ENCODE data around the gene ARHGAP22. TPM values are rescaled to one million over a fixed set of nuclear protein-coding genes. Genes with fewer than 3 reads are reported as not detected.
A peak's percentile ranks its signal among the peaks of the same experiment; 100 is the strongest.
"Not testable (repeated sequence)": the region's sequence is repeated elsewhere in the genome, so short reads cannot be mapped to it uniquely, and the experiment has no call there.

The ARHGAP22 gene
- total RNA-seq, 1 experiment from 2014 or later, result 255 TPM

DNA sequence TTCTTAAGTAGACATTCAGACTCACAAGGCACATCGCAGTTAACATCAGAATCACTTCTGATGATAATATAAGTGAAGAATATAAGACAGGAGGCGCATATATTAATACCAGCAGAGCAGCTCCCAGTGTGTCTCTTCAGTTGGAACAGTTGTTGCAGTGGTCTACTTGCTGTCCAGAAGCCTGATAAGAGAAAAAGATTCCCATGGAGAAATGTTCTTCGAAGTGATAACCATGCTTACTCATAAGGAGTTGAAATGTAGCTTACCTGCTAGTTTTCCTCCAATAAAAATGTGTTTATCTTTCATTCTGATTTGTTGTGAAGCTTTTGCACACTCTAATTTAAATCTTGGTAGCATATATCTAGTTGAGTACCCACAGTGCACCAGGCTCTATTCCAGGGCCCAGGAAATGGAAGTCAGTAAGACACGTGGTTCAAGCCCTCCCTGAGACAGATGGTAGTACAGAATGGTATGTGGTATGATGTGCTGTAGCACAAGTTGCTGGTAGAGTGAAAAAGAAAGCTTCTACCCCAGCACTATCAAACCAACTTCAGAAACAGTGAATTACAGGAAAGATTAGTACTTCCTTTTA, 174.4 kb downstream of the ARHGAP22 start:
- no peak for DNase-seq (ENCODE audit: low read depth)

- DNase-seq (ENCODE audit: low read depth), result no peak
Observed at GRCh38 chr10:48429309-48429708, 175.6 kb downstream of the ARHGAP22 start.

- DNase-seq (ENCODE audit: low read depth), result no peak
Observed at GRCh38 chr10:48428896-48429295, 176.0 kb downstream of the ARHGAP22 start.

GRCh38 chr10:48423884-48424283, 181.0 kb downstream of the ARHGAP22 start:
- DNase-seq (ENCODE audit: low read depth), result no peak

- not testable (repeated sequence) for DNase-seq (ENCODE audit: low read depth)
Observed at GRCh38 chr10:48421862-48422261, 183.0 kb downstream of the ARHGAP22 start.

- DNase-seq (ENCODE audit: low read depth), result no peak
Observed at GRCh38 chr10:48419714-48420113, 185.2 kb downstream of the ARHGAP22 start.

- DNase-seq (ENCODE audit: low read depth), result no peak
Observed at GRCh38 chr10:48418189-48418788, 186.6 kb downstream of the ARHGAP22 start.

DNA sequence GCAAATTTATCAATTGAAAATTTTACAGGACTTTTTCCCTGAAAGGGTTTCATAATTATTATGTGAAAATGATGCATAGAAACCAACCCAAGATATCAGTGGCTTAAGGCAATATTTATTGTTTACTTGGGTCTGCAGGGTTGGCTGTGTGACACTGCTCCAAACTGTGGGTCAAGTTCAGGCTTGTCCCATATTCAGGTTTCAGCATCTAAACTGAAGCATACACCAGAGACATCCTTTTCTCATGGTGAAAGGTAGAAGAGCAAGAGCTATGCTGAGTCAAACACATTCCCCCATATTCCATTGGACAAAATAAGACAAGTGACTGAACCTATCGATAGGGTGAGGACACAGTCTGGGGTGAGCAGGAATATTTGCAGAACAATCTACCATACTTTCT, 187.5 kb downstream of the ARHGAP22 start:
- no peak for DNase-seq (ENCODE audit: low read depth)

GRCh38 chr10:48416584-48417232, 188.2 kb downstream of the ARHGAP22 start:
- no peak for DNase-seq (ENCODE audit: low read depth)

DNA sequence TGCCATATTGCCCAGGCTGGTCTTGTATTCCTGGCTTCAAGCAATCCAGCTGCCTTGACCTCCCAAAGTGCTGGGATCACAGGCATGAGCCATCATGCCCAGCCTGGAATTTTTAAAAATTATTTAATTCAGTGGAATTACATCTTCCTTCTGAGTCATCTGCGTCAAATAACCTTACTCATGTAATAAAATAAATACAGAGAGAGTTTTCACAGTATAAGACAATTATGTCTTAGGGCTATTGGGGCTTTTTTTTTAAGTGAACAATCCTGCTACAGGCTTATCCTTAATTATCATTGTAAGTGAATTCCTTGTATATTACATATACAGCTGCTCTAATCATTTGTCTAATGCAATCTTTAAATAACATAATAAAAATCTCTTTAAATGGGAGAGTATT, 190.1 kb downstream of the ARHGAP22 start:
- peak; percentile 50 for DNase-seq (ENCODE audit: low read depth)

- no peak for DNase-seq (ENCODE audit: low read depth)
Observed at GRCh38 chr10:48414160-48414559, 190.7 kb downstream of the ARHGAP22 start.

- DNase-seq (ENCODE audit: low read depth), result no peak
Observed at GRCh38 chr10:48412933-48413332, 191.9 kb downstream of the ARHGAP22 start.

GRCh38 chr10:48412081-48412480, 192.8 kb downstream of the ARHGAP22 start:
- no peak for DNase-seq (ENCODE audit: low read depth)

GRCh38 chr10:48411510-48411909, 193.4 kb downstream of the ARHGAP22 start:
- DNase-seq (ENCODE audit: low read depth), result no peak

- DNase-seq (ENCODE audit: low read depth), result no peak
Observed at GRCh38 chr10:48410503-48410902, 194.4 kb downstream of the ARHGAP22 start.

DNA sequence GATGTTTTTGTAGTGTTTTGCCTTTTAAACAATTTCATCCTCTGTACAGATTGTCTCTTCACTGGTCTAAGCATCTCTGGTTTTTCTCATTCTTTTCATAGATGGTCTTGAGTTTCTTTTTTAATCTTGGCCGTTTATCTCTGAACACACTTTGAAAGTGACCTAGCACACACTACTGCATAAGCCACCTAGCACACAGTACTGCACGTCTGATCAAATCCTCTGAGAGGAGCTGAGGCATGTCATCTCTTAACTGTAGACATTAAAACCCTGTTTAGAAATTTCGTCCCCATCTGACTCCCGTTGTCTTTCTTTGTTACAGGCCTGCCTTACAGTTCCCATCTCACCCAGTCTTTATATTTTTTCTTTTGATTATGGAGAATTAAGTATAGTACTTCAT, 198.2 kb downstream of the ARHGAP22 start:
- DNase-seq (ENCODE audit: low read depth), result no peak

- DNase-seq (ENCODE audit: low read depth), result peak; percentile 73
Observed at GRCh38 chr10:48406204-48406603, 198.7 kb downstream of the ARHGAP22 start.

- DNase-seq (ENCODE audit: low read depth), result no peak
Observed at GRCh38 chr10:48404646-48405045, 200.2 kb downstream of the ARHGAP22 start.

DNA sequence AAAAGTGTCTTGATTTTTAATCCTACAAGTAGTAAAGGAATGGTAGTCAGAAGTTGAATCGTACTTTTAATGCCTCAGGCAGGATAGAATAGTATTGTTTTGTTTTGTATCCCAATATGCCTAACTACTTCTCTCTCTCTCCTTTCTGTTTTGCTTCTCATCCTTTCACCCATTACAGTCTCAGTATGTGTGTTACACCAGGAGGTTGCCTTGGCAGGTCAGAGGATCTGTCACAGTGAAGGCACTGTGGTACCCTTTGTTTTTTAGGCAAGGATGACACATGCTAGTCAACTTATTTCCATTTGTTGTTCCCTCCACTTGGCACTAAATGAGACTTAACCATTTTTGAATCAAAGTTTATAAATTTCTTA, 204.0 kb downstream of the ARHGAP22 start:
- no peak for DNase-seq (ENCODE audit: low read depth)

GRCh38 chr10:48400129-48400849, 204.6 kb downstream of the ARHGAP22 start:
- DNase-seq (ENCODE audit: low read depth), result peak; percentile 20

- DNase-seq (ENCODE audit: low read depth), result no peak
Observed at GRCh38 chr10:48399551-48399950, 205.3 kb downstream of the ARHGAP22 start.

- no peak for DNase-seq (ENCODE audit: low read depth)
Observed at GRCh38 chr10:48399056-48399541, 205.8 kb downstream of the ARHGAP22 start.
